Neural progenitor cell (in vitro differentiated cells): ENCODE measurements around the gene CCNL1. TPM values are rescaled to one million over a fixed set of nuclear protein-coding genes. Genes with fewer than 3 reads are reported as not detected.
A peak's percentile ranks its signal among the peaks of the same experiment; 100 is the strongest.
"Not testable (repeated sequence)": the region's sequence is repeated elsewhere in the genome, so short reads cannot be mapped to it uniquely, and the experiment has no call there.

Source experiments
- DNase-seq: peaks from one replicate; pipeline ENCODE4 v3.0.0-alpha.2; 2016; ENCODE audit warnings: low spot score
- H2AFZ ChIP-seq: fragments of 200-600 bp; sonication (generic); replicated peaks from 2 replicates; pipeline ENCODE4 v1.6.1; 2016; ENCODE audit warnings: antibody characterized with exemption
- H3F3A ChIP-seq: fragments of 200-600 bp; sonication (generic); 2 replicates; pipeline ENCODE4 v1.6.1; 2016; ENCODE audit warnings: antibody characterized with exemption, low read depth
- H3K27ac ChIP-seq: fragments of 200-600 bp; sonication (generic); 2 replicates; pipeline ENCODE4 v1.5.1; 2016; ENCODE audit warnings: mild to moderate bottlenecking
- H3K27me3 ChIP-seq: fragments of 200-600 bp; sonication (generic); 2 replicates; pipeline ENCODE4 v1.6.1; 2016; ENCODE audit warnings: mild to moderate bottlenecking, moderate library complexity
- H3K36me3 ChIP-seq: fragments of 200-600 bp; sonication (generic); 2 replicates; pipeline ENCODE4 v1.5.1; 2016
- H3K4me1 ChIP-seq: fragments of 200-600 bp; sonication (generic); 2 replicates; pipeline ENCODE4 v1.6.1; 2016; ENCODE audit warnings: mixed run types
- H3K4me2 ChIP-seq: fragments of 200-600 bp; sonication (generic); 2 replicates; pipeline ENCODE4 v1.6.1; 2016
- H3K4me3 ChIP-seq: fragments of 200-600 bp; sonication (generic); 2 replicates; pipeline ENCODE4 v1.5.1; 2016
- H3K79me2 ChIP-seq: fragments of 200-600 bp; sonication (generic); 2 replicates; pipeline ENCODE4 v1.6.1; 2016; ENCODE audit warnings: low read depth
- H3K9ac ChIP-seq: fragments of 200-600 bp; sonication (generic); 2 replicates; pipeline ENCODE4 v1.6.1; 2016
- H3K9me3 ChIP-seq: fragments of 200-600 bp; sonication (generic); 2 replicates; pipeline ENCODE4 v1.5.1; 2016; ENCODE audit warnings: low read depth
- H4K20me1 ChIP-seq: fragments of 200-600 bp; sonication (generic); 2 replicates; pipeline ENCODE4 v1.6.1; 2016; ENCODE audit warnings: low read depth
- H3K27ac Mint-ChIP-seq: 3 replicates; pipeline ENCODE4 v1.8.0; 2021; ENCODE audit warnings: mixed read lengths
- H3K27me3 Mint-ChIP-seq: 2 replicates; pipeline ENCODE4 v1.8.0; 2022; ENCODE audit warnings: low read depth, mild to moderate bottlenecking, inconsistent platforms, moderate library complexity, mixed read lengths; ENCODE audit not compliant: insufficient read depth
- H3K36me3 Mint-ChIP-seq: 3 replicates; pipeline ENCODE4 v1.8.0; 2021; ENCODE audit warnings: mixed read lengths
- H3K4me1 Mint-ChIP-seq: 3 replicates; pipeline ENCODE4 v1.8.0; 2021; ENCODE audit warnings: mixed read lengths
- H3K4me3 Mint-ChIP-seq: 3 replicates; pipeline ENCODE4 v1.8.0; 2021; ENCODE audit warnings: mild to moderate bottlenecking, moderate library complexity, mixed read lengths
- H3K9me3 Mint-ChIP-seq: 3 replicates; pipeline ENCODE4 v1.8.0; 2020; ENCODE audit warnings: mixed read lengths
- EZH2 ChIP-seq: fragments of 200-600 bp; sonication (generic); IDR thresholded peaks from 2 replicates; pipeline ENCODE4 v1.6.1; 2017; ENCODE audit warnings: antibody characterized with exemption, mild to moderate bottlenecking, moderate library complexity
- EZH2phosphoT487 ChIP-seq: fragments of 200-600 bp; sonication (generic); IDR thresholded peaks from 2 replicates; pipeline ENCODE4 v1.6.1; 2017; ENCODE audit warnings: antibody characterized with exemption
- total RNA-seq: library from RNA; depleted of rRNA; stranded (reverse); fragments of >200 nt; gene quantifications from 2 replicates; pipeline ENCODE4 v1.2.3, GENCODE V29; 2015; ENCODE audit warnings: low replicate concordance
- TF ChIP-seq, protein P1 (sequence below): fragments of 200-600 bp; sonication (generic); IDR thresholded peaks from 2 replicates; pipeline ENCODE4 v1.5.1; 2017; ENCODE audit warnings: antibody characterized with exemption, mild to moderate bottlenecking

CCNL1 gene
- total RNA-seq, 1 donor from 2014 or later, result 214 TPM

- Histone ChIP-seq H3K9me3 (no peaks in the 10 kb centered on the region), H2AFZ (peak overlapping the region; percentile 7), H3K27me3 (no peaks in the 10 kb centered on the region), H4K20me1 (no peaks in the 10 kb centered on the region), H3K36me3 (no peaks in the 10 kb centered on the region), H3K9ac (no peak overlapping the region), H3K79me2 (no peaks in the 10 kb centered on the region), H3K4me2 (no peak overlapping the region), H3K4me3 (no peak overlapping the region), H3K4me1 (peaks cover 11% of the 10 kb centered on the region), H3F3A (no peaks in the 10 kb centered on the region), H3K27ac (no peak overlapping the region)
- H3K27me3 Mint-ChIP-seq, result peaks cover 3% of the 10 kb centered on the region
- DNase-seq, result no peak
- H3K4me3 Mint-ChIP-seq, result no peak overlapping the region
- no peaks in the 10 kb centered on the region for H3K9me3 Mint-ChIP-seq
- H3K4me1 Mint-ChIP-seq, result peaks cover 51% of the 10 kb centered on the region
- peak overlapping the region; percentile 30 for H3K27ac Mint-ChIP-seq
- TF ChIP-seq EZH2phosphoT487 (no peak), EZH2 (no peak)
- TF ChIP-seq, protein P1, sequence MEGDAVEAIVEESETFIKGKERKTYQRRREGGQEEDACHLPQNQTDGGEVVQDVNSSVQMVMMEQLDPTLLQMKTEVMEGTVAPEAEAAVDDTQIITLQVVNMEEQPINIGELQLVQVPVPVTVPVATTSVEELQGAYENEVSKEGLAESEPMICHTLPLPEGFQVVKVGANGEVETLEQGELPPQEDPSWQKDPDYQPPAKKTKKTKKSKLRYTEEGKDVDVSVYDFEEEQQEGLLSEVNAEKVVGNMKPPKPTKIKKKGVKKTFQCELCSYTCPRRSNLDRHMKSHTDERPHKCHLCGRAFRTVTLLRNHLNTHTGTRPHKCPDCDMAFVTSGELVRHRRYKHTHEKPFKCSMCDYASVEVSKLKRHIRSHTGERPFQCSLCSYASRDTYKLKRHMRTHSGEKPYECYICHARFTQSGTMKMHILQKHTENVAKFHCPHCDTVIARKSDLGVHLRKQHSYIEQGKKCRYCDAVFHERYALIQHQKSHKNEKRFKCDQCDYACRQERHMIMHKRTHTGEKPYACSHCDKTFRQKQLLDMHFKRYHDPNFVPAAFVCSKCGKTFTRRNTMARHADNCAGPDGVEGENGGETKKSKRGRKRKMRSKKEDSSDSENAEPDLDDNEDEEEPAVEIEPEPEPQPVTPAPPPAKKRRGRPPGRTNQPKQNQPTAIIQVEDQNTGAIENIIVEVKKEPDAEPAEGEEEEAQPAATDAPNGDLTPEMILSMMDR, result no peak
- H3K36me3 Mint-ChIP-seq, result no peaks in the 10 kb centered on the region
These were observed 56.7 kb downstream of the CCNL1 start for GRCh38 chr3:157103280-157103679.

DNA sequence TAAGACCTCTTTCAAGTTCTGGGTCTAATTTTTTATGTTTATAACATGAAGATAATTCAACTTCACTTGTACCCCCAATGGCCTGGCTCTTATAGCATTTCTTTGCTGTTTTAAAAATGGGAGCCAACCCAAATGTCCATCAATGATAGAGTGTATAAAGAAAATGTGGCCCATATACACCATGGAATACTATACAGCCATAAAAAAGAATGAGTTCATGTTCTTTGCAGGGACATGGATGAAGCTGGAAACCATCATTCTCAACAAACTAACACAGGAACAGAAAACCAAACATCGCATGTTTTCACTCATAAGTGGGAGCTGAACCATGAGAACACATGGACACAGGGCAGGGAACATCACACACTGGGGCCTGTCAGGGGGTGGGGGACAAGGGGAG is 57.4 kb downstream of the CCNL1 start:
- H3K9me3 Mint-ChIP-seq, H3K27ac ChIP-seq, H3K27me3 Mint-ChIP-seq, H3K36me3 Mint-ChIP-seq, H3F3A ChIP-seq, H2AFZ ChIP-seq, DNase-seq, H3K9me3 ChIP-seq, H3K9ac ChIP-seq, H3K27me3 ChIP-seq, H3K79me2 ChIP-seq, H3K4me2 ChIP-seq, H3K4me3 ChIP-seq, H3K4me3 Mint-ChIP-seq, H4K20me1 ChIP-seq, H3K27ac Mint-ChIP-seq, H3K36me3 ChIP-seq: not testable (repeated sequence)
- H3K4me1 ChIP-seq, result peaks cover 11% of the 10 kb centered on the region
- H3K4me1 Mint-ChIP-seq, result peaks cover 44% of the 10 kb centered on the region

DNA sequence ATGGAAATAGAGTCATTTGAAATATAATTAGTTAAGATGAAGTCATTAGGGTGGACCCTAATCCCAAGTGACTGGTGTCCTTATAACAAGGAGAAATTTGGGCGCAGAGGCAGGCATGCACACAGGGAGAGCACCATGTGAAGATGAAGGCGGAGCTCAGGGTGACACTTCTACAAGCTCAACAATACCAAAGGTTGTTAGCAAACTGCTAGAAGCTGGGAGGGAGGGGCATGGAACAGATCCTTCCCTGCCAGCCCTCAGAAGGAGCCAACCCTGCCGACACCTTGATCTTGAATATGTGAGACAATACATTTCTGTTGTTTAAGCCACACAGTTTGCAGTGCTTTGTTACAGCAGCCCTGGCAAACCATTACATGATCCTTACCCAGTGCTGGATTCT is 57.8 kb downstream of the CCNL1 start:
- TF ChIP-seq EZH2 (no peak), EZH2phosphoT487 (no peak)
- TF ChIP-seq, protein P1, result no peak
- Mint-ChIP-seq H3K4me1 (peaks cover 39% of the 10 kb centered on the region), H3K4me3 (no peak overlapping the region), H3K9me3 (no peaks in the 10 kb centered on the region), H3K27ac (no peak overlapping the region), H3K36me3 (no peaks in the 10 kb centered on the region), H3K27me3 (peaks cover 3% of the 10 kb centered on the region)
- Histone ChIP-seq H3K79me2 (no peaks in the 10 kb centered on the region), H3K4me2 (no peak overlapping the region), H3K4me3 (no peak overlapping the region), H3K9me3 (no peaks in the 10 kb centered on the region), H3K9ac (no peak overlapping the region), H3K4me1 (peaks cover 11% of the 10 kb centered on the region), H3K27me3 (no peaks in the 10 kb centered on the region), H3F3A (no peaks in the 10 kb centered on the region), H2AFZ (no peak overlapping the region), H4K20me1 (no peaks in the 10 kb centered on the region), H3K36me3 (no peaks in the 10 kb centered on the region), H3K27ac (no peak overlapping the region)
- no peak for DNase-seq

- H3K27me3 ChIP-seq, result no peaks in the 10 kb centered on the region
- Mint-ChIP-seq H3K27me3 (peaks cover 3% of the 10 kb centered on the region), H3K4me3 (no peak overlapping the region), H3K4me1 (peaks cover 34% of the 10 kb centered on the region), H3K9me3 (no peaks in the 10 kb centered on the region), H3K27ac (no peak overlapping the region), H3K36me3 (no peaks in the 10 kb centered on the region)
- H3K36me3 ChIP-seq, result no peaks in the 10 kb centered on the region
- no peak overlapping the region for H3K27ac ChIP-seq
- no peak overlapping the region for H3K4me3 ChIP-seq
- TF ChIP-seq EZH2phosphoT487 (no peak), EZH2 (no peak)
- TF ChIP-seq, protein P1, result no peak
- peaks cover 11% of the 10 kb centered on the region for H3K4me1 ChIP-seq
- no peaks in the 10 kb centered on the region for H4K20me1 ChIP-seq
- H3K9me3 ChIP-seq, result no peaks in the 10 kb centered on the region
- no peaks in the 10 kb centered on the region for H3K79me2 ChIP-seq
- H3K4me2 ChIP-seq, result no peak overlapping the region
- no peak overlapping the region for H3K9ac ChIP-seq
- H3F3A ChIP-seq, result no peaks in the 10 kb centered on the region
- no peak for DNase-seq
- H2AFZ ChIP-seq, result no peak overlapping the region
These were observed 58.5 kb downstream of the CCNL1 start for GRCh38 chr3:157101486-157101885.
